ENCODE data around the gene CNTNAP2. TPM values are rescaled to one million over a fixed set of nuclear protein-coding genes. Genes with fewer than 3 reads are reported as not detected.

Gene CNTNAP2
- total and polyA plus RNA-seq, 7 donors: 0.60 to 2.4 (median 1.7) TPM

DNA sequence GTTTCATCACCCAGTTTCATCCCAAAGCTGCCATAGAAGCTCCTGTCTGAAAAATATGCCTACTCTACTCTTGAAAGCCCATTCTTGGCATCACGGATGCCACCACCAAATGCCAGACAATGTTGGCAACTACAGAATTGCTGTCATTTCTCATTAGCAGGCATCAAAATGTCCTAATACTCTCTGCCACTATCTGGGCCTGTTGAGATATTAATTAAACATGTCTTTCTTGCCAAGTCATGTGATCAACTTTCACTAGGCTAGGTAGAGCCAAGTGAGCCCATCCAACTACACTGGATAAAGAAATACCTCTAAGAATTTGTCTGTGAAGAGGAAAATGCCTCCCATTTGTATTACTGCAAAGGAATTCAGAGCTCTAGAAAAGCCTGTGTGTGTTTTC lies 1380.6 kb downstream of the CNTNAP2 start:
- H3K4me1 ChIP-seq: no peaks in the 10 kb centered on the region
- DNase-seq: no peak
- no peaks in the 10 kb centered on the region for H3K36me3 ChIP-seq
- H3K27ac ChIP-seq: no peak overlapping the region
- no peaks in the 10 kb centered on the region for H3K27me3 ChIP-seq
- intact Hi-C loops (cut with DNase I): no loop called here
- no peak for TF ChIP-seq POLR2AphosphoS5 (IDR thresholded peaks at IDR 0.05)
- no peak for TF ChIP-seq POLR2A (IDR thresholded peaks at IDR 0.05)
- no peak for TF ChIP-seq EP300 (IDR thresholded peaks at IDR 0.05)
- TF ChIP-seq, protein P1, sequence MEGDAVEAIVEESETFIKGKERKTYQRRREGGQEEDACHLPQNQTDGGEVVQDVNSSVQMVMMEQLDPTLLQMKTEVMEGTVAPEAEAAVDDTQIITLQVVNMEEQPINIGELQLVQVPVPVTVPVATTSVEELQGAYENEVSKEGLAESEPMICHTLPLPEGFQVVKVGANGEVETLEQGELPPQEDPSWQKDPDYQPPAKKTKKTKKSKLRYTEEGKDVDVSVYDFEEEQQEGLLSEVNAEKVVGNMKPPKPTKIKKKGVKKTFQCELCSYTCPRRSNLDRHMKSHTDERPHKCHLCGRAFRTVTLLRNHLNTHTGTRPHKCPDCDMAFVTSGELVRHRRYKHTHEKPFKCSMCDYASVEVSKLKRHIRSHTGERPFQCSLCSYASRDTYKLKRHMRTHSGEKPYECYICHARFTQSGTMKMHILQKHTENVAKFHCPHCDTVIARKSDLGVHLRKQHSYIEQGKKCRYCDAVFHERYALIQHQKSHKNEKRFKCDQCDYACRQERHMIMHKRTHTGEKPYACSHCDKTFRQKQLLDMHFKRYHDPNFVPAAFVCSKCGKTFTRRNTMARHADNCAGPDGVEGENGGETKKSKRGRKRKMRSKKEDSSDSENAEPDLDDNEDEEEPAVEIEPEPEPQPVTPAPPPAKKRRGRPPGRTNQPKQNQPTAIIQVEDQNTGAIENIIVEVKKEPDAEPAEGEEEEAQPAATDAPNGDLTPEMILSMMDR (IDR thresholded peaks at IDR 0.05): no peak
- 39 to 52% methylated on average over 1 of the region's 1 CpG for WGBS, 2 donors
- no peaks in the 10 kb centered on the region for H3K9me3 ChIP-seq
- no peak overlapping the region for H3K4me3 ChIP-seq

DNA sequence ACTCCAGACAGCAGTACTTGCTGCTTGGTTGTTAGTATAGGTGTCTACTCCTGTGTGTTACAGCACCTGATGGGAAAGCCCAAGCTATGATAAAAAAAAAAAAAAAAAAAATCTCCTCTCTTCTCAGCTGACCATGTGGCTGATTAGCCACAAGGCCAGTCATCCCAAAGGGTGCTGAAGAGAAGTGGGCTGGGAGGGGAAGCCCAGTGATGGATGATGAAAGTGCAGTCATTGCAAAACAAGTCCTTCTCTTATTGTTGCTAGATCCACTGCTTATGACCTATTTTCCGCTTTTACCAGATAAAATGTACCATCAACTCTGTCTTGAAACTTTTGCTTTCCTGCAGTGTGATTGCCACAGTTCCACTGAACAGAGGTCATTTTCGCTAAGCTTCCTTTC lies 1381.5 kb downstream of the CNTNAP2 start:
- Histone ChIP-seq H3K9me3 (no peaks in the 10 kb centered on the region), H3K4me1 (no peaks in the 10 kb centered on the region), H3K27ac (no peak overlapping the region), H3K4me3 (no peak overlapping the region), H3K36me3 (no peaks in the 10 kb centered on the region), H3K27me3 (no peaks in the 10 kb centered on the region)
- TF ChIP-seq EP300 (IDR thresholded peaks at IDR 0.05): no peak
- TF ChIP-seq POLR2AphosphoS5 (IDR thresholded peaks at IDR 0.05): no peak
- TF ChIP-seq POLR2A (IDR thresholded peaks at IDR 0.05): no peak
- TF ChIP-seq, protein P1 (IDR thresholded peaks at IDR 0.05): no peak
- no peak for DNase-seq
- intact Hi-C loops (cut with DNase I): no loop called here
- WGBS, 2 donors: 88 to 93% methylated on average over 2 of the region's 2 CpGs

DNA sequence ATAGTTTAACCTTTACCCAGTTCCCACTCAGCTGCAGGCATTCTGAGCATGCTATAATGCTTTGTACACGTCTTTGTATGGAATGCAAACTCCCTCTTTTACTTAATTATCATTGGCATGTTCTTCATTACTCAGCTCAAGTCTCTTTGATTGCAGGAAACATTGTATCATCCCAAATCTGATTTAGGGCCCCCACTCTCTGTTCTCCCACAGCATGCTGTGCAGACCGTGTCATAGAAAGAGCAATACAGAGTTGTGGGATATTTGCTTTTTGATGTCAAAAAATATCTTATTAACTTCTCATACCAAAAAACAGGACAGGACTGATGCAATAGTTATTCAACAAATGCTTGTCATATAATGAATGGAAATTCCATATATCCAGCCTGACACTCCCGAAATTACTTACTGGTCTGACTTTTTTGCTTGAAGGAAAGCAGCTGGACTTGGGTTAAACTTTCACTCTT lies 1392.5 kb downstream of the CNTNAP2 start:
- no peaks in the 10 kb centered on the region for H3K9me3 ChIP-seq
- no peaks in the 10 kb centered on the region for H3K4me1 ChIP-seq
- no peaks in the 10 kb centered on the region for H3K27me3 ChIP-seq
- H3K4me3 ChIP-seq: no peak overlapping the region
- no peak for DNase-seq
- H3K27ac ChIP-seq: no peak overlapping the region
- WGBS, 2 donors: 63 to 65% methylated on average over 3 of the region's 3 CpGs
- H3K36me3 ChIP-seq: no peaks in the 10 kb centered on the region
- TF ChIP-seq POLR2AphosphoS5 (IDR thresholded peaks at IDR 0.05): no peak
- TF ChIP-seq EP300 (IDR thresholded peaks at IDR 0.05): no peak
- no peak for TF ChIP-seq POLR2A (IDR thresholded peaks at IDR 0.05)
- TF ChIP-seq, protein P1 (IDR thresholded peaks at IDR 0.05): no peak
- intact Hi-C loops (cut with DNase I): no loop called here

DNA sequence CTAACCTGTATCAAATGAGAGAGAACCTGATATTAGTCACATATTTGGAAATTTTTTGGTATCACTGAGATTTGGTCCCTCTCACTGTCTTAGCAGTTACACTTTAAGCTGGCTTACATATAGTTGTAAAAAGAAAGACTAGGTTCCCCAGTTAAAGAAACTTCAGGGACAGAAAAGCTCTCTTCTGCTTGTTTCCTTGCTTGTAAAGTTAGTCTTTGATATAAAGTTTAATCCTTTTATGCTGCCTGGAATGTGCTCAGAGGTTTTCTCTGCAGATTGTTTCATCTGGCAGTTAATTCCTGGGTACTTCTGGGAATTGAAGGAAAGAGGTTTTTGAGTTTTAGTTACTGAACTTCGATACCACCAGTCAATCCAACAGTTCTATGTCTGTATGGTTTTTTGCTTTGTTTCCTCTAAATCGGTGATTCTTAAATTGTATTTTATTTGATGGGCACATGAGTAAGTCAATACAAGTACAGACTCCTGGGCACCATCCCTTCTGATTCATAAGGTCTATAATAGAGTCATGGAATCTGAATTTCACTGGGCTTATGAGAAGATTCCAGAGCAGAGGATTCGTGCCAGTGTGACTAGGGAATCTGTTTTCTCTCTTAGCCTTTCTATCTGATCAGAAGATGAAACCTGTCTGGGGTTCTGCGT lies 1393.1 kb downstream of the CNTNAP2 start:
- TF ChIP-seq EP300 (IDR thresholded peaks at IDR 0.05) (no peak), POLR2A (IDR thresholded peaks at IDR 0.05) (no peak), POLR2AphosphoS5 (IDR thresholded peaks at IDR 0.05) (no peak)
- TF ChIP-seq, protein P1 (IDR thresholded peaks at IDR 0.05): no peak

DNA sequence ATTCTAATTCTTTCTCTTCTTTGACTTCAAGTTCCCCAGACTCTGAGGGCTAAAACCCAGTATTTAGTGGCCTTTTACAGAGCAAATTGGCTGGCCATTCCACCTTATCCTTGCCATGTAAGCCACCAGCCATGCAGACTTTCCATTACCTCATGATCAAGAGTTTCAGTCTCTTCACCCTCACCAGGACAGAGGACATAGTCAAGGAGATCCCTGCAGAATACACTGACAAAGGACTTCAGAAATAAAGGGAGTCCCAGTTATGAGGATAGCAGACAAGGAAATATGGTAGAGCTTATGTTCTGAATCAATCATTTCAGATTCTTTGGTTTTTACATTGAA lies 1393.6 kb downstream of the CNTNAP2 start:
- Histone ChIP-seq H3K27ac (no peak overlapping the region), H3K9me3 (no peaks in the 10 kb centered on the region), H3K36me3 (no peaks in the 10 kb centered on the region), H3K4me3 (no peak overlapping the region), H3K27me3 (no peaks in the 10 kb centered on the region), H3K4me1 (no peaks in the 10 kb centered on the region)
- intact Hi-C loops (cut with DNase I): no loop called here
- no peak for DNase-seq
- no peak for TF ChIP-seq POLR2A (IDR thresholded peaks at IDR 0.05)
- TF ChIP-seq POLR2AphosphoS5 (IDR thresholded peaks at IDR 0.05): no peak
- TF ChIP-seq EP300 (IDR thresholded peaks at IDR 0.05): no peak
- TF ChIP-seq, protein P1 (IDR thresholded peaks at IDR 0.05): no peak

More for the DNA sequence above, 1393.1 kb downstream of the CNTNAP2 start:
- DNase-seq: no peak
- Histone ChIP-seq H3K9me3 (no peaks in the 10 kb centered on the region), H3K4me1 (no peaks in the 10 kb centered on the region), H3K36me3 (no peaks in the 10 kb centered on the region), H3K27me3 (no peaks in the 10 kb centered on the region), H3K4me3 (no peak overlapping the region), H3K27ac (no peak overlapping the region)
- WGBS, 2 donors: 66 to 80% methylated on average over 4 of the region's 4 CpGs
- intact Hi-C loops (cut with DNase I): no loop called here
